Stimulated activated CD4-positive, alpha-beta T cell treated with anti-CD3 and anti-CD28 coated beads, Interleukin-4, amount 100 ng/mL, for 48 hours (primary cell): ENCODE measurements around the gene ATXN7.

Experiments
- DNase-seq, 2 donors: peaks; one replicate each; pipeline ENCODE4 v3.0.0-alpha.2; 2020; ENCODE audit warnings: low read depth in 2 of 2

The ATXN7 gene

DNA sequence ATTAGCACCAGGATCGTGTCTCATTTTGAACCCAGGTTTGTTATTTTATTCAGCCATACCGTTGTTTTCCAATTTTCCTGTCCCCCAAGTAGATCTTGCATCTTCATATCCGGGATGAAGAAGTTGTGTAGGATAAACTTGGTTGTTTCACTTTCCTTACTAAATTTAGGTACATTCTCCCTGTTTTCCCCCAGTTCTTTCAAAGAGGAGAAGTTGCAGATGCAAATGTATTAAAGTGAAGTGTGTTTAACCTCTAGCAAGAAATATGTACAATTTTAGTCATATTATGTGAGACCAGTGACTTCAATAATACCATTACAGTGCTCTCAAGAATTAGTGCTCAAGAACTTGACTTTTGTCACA is 1.3 kb downstream of the ATXN7 start:
- no peak for DNase-seq

DNA sequence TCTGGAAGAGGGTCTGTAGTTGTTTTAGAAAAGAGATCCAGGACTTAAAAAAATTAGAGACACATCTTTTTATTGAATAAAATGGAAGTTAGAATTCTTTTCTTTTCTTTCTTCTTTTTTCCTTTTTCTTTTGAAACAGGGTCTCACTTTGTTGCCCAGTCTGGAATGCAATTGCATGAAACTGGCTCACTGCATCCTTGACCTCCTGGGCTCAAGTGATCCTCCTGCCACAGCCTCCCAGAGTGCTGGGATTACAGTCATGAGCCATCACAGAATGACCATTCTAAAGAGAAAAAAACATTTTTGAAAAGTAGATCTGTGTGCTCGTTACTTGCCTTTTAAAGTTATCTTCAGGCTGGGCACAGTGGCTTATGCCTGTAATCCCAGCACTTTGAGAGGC is 3.6 kb downstream of the ATXN7 start:
- no peak for DNase-seq

DNA sequence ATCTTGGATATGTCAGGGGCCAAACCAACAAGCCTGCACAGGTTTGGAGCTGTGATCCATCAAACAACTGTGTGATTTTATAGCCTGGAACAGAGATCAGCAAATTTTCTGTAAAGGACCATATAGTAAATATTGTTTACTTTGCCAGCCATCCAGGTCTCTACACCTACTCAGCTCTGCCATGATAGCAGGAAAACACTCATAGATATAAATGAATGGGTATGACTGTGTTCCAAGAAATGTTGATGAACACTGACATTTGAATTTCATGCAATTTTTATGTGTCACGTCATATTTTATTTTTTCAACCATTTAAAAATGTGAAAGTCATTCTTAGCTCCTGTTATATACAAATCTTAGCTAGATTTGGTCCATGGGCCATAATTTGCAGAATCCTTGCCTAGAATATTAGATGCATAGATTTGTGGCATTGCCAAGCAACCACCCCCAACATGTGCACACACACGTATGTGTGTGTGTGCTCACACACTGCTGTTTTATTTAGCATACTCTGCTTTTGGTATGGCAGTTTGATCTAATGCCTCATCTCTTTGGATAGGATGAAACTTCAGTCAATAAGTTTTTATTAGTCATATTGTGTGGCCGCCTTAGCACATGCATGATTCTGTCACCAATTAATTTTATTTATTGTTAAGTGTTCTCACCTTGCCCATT is 6.4 kb downstream of the ATXN7 start:
- DNase-seq = no peak

DNA sequence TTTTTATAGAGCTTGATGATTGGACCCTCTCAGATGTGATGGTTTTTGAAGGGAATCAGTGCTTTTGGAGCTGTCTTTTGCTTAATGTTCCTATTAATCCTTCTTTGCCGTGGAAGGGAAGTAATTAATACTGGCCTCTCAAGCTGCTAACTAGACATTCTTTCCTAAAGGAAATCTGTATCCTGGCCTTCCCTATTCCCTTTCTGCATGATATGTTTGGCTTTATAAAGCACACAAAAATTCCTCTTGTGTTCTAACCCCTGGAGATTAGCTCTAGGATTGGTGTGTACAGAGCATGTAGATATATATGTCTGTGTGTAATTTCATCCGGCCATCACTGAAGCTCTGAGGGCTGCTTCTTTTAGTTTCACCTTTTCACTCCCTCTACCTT is 6.9 kb downstream of the ATXN7 start:
- no peak for DNase-seq

DNA sequence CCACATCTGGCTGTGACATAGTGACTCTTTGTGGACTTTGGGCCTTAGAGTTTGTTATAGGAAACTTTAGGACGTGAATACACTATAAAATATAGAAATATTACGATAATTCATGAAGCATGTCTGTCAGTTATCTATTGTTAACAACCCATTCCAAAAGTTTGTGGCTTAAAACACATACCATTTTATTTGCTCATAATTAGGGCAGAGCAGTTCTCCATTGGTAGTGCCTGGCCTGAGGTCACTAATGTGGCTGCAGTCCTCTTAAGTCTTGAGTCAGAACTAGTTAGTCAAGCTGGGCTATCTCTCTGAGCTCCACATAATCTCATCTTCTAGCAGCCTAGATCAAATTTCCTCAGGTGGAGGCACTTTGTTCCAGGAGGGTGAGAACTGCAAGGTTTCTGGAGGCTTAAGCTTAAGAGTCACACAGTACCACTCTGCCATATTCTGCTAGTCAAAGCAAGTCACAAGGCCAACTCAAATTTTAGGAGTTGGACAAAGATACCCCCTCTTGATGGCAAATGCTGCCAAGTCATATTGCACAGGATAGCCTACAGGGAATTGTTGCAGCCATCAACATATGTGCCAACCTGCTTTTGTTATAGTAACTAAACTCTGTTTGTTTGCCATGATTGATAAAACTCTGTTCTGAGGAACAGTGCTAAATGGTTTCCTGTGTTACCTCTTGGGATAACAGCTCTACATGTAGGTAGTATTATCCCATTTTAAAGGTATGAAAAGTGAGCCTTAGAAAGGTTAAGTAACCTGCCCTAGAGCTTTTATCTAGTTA is 8.7 kb downstream of the ATXN7 start:
- DNase-seq = no peak

DNA sequence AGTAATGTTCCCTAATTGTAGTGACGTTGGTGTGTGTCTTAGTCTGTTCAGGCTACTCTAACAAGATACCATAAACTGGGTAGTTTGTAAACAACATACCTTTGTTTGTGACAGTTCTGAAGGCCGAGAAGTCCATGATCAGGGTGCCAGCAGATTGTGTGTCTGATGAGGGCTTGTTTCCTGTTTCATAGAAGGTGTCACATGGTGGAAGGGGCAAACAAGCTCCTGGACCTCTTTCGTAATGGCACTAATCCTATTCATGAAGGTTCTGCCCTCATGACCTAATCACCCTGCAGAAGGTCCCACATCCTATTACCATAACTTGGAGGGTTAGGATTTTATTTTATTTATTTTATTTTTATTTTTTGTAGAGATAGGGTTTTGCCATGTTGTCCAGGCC is 11.1 kb downstream of the ATXN7 start:
- no peak for DNase-seq

DNA sequence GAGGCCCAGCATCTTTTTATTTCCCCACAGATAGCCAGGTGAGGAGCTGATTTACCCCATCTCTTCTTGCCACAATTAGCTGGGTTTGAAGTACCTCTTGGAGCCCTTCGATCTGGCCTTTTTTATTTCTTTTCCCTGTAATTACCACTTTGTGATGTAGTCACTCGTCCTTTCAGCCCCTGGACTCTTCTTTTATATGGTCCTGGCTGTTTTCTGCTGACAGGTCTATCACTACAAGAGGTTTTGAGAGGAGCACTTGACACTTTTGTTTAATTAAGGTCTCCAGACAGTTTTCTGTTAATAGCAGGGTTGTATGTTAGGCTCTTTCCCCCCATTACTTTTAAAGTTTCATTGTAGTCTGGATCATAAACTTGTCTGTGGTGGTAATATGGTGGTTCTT is 11.8 kb downstream of the ATXN7 start:
- no peak for DNase-seq

DNA sequence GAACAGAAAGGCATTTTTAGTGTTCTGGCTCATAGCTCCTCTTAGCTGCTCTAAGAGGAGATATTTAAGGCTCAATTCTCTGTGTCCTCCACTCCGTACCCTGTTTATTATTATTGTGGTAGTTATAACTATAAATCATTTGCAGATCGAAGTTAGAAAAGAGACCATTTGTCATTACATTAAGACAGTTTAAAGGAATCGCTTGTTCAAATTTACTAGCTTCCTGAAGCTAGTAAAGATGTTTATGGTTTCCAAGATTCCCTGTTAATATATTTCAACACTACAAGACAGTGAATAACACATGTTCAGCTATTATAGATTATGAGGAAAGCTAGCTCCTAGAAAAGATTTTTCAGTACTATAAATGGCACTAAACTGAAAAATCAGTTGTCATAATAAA is 12.6 kb downstream of the ATXN7 start:
- no peak for DNase-seq

DNA sequence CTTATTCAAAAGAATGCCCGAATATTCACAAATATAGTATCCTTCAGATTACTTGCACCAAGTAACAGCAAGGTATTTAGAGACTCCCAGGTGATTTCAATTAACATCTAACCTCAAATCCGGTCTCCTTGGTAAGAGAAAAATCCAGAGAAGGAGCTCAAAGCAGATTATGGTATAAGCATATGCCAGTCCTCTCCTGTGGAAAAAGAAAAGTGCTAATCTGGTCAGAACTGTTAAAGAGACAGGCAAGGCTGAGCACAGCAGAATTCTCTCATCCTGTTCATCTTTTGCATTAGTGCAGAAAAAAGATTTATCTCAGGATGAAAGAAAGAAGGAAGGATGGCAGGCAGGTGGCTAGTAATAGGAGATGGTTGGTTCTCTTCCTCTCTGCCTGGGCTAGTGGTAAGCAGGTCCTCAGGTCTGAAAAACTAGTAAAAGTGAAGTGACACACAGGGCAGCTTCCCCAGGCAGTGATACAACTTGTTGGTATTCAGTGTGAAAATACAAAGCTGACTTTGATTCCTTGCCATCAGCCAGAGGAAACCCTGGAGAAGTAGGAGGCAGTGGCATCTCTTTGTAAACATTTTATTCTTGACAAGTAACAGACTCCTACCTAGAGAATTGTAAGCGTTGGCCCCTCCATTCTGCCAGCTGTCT is 14.2 kb downstream of the ATXN7 start:
- DNase-seq = no peak

DNA sequence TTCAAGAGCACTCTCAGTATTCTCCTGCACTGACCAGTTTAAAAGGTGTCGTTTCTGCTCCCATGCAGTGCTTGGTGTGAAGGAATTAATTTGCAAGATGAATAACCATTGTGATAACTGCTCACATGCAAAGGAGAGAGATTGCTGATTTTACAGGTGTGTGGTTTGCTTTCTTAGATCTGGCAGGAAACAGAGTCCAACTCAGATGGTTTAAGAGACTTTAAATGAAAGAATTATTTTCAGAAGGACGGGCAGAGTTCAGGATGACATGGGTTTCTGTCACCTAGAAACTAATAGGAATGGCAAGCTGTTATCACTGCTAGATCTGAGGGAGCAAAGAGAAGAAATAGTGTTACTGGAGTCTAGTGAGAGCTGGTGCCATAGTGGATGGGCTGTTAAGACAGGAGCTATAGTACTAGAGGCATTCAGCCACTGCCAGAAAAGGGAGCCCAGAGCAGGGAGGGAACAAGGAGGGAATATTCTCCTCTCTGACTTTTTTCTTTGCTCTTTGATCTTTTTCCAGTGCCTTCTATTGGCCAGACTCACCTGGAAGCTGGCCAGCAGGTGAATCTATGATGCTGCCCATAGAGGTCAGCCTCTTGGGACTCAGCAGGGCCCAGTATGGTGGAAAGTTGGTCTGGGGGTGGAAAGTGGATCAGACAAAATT is 14.9 kb downstream of the ATXN7 start:
- no peak for DNase-seq

DNA sequence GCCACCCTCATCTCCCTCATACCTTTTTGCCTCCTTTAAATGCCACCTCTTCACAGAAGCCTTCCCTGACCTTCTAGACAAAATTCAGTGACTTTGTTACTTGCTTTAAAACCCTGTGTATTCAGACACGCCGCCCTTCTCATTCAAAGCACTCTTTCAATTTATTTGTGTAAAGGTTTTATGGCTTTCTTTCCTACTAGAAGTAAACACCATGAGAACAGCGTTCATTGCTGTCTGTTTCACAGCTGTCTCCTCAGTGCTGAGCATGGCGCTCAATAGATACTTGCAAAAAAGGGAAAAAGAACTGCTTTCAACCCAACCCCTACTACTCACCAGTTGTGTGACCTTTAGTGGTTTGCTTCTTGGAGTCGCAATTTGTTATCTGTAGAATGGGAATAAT is 17.0 kb downstream of the ATXN7 start:
- no peak for DNase-seq

DNA sequence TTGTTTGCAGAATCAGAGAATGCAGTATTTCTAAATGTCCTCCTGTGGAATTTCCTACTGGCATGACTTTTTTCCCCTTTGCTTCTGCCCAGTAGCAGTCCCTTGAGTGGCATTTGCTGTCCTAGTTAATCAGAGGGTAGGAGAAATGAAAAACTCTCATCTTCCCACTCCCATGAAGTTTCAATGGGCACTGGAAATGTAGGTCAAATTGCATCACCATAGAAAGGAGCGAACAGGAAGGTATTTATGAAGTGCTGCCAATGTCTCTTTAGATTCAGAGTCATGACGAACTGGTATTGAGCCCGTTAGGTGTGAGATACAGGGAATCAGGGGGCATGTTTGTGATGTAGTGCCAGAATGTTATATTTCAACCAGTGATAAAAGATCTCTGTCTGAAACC is 23.2 kb downstream of the ATXN7 start:
- DNase-seq = no peak

DNA sequence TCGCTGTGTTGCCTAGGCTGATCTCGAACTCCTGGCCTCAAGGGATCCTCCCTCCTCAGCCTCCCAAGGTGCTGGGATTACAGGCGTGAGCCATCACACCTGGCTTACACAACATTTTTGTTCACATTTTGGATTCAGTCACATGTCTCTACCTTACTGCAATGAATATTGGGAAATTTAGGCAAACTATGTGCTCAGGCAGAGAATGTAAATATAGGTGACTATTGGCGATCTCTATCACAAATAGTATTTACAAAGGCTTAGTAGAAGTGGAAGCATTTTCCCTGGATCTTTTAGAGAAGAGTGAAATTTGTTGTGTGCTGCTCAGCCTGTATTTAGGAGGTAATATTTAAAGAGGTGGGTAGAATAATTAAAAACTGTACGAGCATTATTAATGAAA is 27.9 kb downstream of the ATXN7 start:
- DNase-seq = no peak

DNA sequence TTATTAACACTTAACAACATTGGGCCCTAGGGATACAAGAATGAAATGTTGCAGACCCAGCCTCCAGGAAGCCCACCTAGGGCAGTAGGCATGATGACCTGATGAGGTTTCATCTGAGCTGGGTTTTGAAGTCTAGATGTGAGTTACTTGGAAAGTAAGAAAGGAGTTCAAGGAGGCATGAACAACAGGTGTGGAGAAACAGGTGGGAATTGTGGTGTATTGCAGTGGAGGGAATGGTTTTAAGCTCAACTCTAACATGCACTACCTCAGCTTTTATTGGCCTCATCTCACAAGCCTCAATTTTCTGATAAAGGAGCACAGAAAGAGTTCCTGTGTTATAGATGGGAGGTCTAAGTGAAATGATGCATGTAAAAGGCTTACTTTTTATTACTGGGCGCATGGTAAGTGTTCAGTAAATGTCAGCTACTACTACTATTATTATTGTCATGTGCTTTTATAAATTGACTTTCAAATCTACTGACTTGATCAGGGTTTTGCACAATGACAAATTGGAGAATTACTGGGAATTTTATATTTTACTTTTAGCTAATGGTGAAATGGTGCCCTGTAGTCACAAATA is 29.2 kb downstream of the ATXN7 start:
- no peak for DNase-seq

DNA sequence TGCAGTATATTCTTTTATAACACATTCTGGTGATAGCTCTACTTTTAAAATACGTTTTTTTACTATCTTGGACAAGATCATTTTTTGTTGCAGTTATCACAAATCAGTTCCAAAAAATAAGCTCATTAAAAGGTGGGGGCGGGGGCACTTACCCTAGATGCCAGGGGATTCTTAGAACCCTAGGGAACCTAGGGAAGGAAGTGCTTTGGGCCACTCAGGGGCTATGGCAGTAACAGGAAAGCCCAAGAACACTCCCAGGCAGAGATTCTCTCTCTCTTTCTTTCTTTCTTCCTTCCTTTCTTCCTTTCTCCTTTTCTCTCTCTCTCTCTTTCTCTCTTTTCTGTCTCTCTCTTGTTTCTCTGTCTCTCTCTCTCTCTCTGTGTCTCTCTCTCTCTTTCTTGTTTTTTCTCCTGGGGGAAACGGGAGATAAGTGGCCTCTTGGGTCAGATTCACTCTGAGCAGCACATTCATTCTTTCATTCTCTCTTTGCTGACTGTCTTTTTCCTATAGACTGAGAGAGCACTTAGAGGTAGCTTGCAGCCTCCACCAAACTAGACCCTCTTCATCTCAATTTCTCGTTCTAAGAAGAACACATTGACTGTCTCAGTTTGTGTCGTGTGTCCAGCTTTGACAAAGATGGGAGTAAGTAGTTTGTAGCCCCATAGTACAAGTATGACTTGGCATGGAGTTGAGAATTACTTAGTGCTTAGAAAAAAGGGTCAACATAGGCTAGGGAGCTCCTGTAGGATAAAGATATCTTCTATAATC is 31.9 kb downstream of the ATXN7 start:
- no peak for DNase-seq

DNA sequence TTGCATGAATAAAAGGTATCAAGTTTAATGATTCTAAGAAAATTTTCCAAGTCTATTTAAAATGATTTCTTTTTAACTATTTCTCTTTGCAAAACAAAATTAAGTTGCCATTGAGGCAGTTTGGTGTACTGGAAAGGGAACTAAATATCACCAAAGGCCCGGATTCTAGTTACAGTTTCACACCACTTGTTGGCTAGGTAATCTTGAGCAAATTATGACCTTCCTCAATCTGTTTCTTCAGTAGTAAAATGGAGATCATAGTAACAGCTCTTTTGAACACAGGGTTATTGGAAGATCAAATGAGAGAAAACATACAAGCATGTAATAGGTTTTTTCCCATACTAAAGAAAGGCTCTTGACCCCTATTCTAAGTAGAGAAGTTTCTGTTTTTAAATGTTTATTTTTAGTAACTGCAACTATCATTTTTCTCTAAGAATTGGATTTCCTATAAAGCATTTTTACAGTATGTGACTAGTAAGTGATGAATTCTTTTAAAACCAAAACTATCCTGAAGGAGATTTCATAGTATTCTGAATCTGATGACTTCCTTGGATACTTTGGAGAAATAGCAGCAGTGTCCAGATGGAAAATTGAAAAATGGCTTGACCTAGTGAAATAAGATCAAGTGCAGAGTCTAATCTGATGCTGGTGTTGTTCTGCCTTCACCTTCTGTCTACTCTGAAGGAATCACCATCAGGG is 32.8 kb downstream of the ATXN7 start:
- no peak for DNase-seq

DNA sequence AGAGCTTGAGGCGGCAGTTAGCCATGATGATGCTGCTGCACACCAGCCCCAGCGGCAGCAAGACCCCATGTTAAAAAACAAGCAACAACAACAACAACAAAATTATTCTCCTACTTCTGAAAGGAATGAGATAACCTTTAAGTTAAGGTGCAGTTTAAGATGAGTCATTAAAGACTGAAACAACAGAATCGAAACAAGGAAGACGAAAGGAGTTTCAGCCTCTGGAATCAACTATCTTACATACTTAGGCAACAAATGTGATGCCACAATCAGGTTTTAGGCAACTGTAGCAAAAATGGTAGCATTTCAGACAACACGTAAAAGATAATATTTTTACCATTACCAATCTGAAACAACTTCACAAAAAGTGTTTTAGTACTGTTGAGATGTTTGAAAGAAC is 36.3 kb downstream of the ATXN7 start:
- DNase-seq = no peak

DNA sequence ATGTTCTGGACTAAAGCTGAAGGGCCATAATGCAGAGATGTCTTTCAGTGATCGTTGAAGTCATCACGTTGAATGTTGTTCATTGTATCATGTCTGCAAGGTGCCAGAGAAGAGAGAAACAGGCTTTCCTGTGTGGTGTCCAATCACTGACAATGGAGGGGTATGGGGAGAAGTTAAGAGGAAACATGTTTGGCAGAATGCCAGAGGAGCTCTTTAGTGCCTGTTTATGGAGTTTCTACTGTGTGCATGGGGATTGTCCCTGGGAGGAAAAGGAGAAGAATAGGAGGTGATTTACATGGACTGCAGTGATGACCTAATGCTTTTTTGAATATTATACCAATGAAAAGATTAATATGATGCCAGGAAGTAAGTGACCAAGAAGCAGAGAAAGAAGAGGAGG is 36.8 kb downstream of the ATXN7 start:
- no peak for DNase-seq

DNA sequence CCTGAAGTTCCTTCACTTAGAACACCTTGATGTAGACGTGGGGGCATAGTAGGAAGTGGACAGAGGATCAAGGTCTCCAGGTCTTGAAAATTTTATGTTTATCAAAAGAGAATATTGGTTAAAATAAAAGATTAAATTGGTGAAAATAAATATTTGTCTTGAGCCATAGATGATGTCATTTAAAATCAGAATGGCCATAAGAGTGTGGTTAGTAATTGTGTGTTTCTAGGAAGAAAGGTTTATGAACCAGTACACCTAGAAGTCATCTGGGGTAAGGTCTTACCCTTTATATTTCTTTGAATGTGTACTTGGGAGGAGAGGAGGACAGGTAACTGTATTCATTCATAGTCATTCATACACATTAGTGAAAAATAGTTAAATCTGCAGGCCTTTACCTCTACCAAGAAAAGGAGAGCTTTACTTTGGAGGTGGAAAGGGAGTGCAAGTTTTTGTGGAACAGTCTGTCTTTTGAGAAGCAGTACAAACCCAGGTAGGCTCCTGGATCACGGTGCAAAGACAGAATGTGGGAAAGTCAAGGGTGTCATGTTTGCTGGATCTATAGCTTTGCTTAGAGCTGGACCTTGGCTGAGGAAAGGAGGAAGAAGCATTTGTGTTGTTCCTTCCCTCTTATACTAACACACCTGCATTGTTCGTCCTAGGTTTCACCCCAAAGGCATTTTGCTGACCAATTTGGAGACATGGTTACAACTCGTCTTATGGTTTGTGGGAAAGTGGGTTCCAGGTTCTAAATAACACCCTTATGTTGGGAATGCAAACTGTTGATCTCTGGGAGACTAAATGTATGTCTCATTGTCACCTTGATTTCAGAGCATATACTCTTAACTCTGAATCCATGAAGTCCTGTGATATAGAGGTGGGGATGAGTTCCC is 42.3 kb downstream of the ATXN7 start:
- DNase-seq = no peak
